ENCODE data around the gene PLEKHM3.
"Not testable (repeated sequence)": the region's sequence is repeated elsewhere in the genome, so short reads cannot be mapped to it uniquely, and the experiment has no call there.

PLEKHM3 gene

DNA sequence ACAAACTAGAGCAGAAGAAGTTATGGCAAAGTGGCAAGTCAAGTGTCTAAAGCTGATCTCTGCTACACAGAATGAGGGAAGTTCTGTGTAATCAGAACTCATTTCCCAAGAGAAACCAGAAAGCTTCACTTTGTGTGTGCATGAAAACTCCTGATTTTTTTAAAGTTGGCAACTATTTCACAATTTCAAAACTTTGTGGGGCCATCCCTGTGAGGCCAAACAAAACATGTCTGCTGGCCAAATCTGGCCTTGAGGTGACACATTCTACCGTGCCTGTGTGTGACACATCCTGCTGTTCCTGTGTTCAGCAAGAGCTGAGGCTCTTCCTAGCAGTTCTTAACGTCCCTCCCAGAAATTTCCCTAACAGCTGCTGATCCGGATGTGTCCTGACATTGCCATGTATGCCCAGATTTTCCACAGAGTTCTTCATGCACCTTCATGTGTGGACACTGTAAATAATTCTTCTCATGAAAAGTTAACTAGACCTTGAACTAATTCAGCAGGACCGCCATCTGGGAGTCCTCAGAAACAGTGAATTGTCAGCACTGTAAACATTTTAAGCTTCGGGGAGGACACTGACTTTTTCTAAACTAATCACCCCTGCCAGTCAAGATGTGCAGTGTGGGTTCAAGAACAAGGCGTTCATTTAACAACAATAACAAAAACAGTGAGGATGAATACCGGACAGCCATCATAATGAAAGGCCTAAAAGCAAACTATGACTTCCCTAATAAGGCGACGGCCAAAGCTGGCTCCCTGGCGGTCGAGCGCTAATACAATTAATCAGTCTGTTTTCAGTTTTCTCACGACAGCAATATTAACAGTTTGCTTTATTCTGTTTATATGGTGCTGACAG, 99.0 kb downstream of the PLEKHM3 start:
- DNase-seq (ENCODE audit: low read depth in 2 of 2), result peak in 1 of 2 experiments; percentile 8

DNA sequence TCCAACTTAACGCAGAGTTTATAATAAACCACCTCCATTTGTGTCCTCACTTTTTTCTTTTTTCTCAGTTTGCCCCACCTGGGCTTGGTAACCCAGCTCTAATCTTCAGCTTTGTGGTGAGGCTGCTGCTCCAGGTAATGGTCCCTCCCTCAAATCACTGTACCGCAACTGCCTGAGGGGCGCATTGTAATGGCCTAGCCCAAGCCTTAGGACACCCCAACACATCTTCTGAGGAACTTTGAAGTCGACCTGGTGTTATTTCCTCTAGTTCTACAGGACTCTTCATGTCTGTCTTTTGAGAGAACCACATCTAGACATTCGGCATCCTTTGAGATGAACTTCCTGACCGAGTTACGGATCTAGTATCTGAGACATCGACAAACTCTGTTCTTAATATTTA, 99.7 kb downstream of the PLEKHM3 start:
- DNase-seq (ENCODE audit: low read depth in 2 of 2), result no peak

DNA sequence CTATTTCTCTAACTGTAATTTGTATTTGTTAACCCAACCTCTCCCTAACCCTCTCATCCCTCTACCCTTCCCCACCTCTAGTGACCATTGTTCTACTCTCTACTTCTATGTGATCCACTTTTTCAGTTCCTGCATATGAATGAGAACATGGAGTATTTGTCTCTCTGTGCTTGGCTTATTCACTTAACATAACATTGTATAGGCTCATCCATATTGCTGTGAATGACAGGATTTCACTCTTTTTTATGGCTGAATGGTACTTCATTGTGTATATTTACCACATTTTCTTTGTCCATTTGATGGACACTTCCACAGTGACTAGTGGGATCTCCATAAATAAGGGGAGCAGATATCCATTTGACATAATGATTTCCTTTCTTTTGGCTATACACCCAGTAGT, 103.7 kb downstream of the PLEKHM3 start:
- DNase-seq (ENCODE audit: low read depth in 2 of 2), result no peak

DNA sequence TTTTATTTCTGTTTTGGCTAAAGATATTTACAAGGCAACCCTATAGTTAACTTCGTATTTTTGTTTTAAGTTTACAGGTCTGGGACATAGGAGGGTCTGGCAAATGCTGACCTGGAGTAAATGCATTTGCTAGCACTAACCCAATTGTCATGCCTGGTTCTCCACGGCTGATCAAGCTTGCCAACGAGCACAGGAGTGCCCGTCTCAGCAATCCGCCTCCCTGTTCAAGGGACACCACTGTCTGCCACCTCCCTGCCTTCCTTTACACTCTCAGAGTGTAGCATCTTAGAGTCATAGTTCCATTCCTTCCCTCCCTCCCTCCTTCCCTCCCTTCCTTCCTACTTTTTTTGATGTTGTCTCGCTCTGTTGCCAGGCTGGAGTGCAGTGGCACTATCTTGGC, 104.6 kb downstream of the PLEKHM3 start:
- DNase-seq (ENCODE audit: low read depth in 2 of 2), result no peak

DNA sequence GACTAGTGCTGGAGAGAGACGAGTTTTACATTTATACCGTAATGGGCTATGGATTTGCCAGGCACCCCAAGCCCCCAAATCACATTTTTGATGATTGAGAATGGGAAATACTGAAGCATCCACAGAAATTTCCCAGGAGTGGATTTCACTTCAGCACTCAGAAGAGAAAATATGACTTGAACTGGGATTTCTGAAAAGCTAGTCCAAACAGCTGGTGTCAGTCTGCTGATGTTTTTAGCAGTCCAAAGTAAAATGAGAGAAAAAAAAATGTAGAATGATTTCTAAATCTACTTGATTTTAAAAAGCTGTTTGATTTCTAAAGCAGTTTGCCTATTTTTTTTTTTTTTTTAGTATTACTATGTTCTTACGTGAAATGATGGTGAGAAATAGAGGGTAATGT, 105.0 kb downstream of the PLEKHM3 start:
- DNase-seq (ENCODE audit: low read depth in 2 of 2), result no peak

DNA sequence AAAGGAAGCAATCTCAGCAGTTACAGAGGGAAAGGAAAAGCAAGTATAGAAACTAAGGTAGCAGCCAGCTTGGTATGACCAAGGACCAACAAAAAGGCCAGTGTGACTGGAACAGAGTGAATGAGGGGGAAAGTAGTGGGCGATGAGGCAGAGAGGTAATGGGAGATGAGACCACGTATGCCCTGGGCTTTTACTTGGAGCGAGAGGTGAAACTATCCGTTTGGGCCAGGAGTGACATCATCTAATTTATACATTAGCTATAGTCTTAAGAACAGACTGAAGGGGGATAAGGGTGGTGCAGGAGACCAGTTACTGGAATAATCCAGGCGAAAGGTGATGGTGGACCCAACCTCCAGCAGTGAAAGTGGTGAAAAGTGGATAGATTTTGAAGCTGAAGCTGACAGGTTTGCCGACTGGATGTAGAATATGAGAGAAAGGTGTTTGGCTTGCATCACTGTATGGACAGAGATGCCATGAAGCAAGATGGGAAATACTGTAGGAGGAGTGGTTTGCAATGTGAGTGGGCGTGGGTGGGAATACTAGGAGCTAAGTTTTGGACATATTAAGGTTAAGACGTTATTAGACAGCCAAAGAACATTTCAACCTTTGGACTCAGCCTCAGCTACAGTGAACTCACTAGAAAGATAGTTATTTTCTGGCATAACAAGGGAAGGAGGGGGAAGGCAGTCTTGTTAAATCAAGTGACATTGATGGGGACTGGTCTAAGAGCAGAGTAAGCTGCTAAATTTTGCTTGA, 106.0 kb downstream of the PLEKHM3 start:
- DNase-seq (ENCODE audit: low read depth in 2 of 2), result no peak

DNA sequence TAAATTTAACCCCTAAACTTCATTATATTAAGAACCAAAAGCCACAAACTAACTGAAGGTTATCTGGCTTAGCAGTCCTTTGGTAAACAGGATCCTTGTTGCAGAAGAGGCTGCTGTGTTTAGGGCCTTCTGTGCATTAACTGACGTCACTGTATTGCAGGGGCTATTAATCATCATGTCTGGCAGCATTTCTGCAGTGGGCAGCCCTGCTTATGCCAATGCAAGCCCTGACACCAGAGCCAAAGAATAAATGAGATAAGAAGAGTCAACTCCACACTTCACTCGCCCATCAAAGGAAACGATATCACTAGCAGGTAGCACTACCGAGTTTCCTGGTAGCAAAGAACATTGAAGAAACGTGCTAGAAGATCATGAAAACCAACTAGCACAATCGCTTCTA, 110.6 kb downstream of the PLEKHM3 start:
- DNase-seq (ENCODE audit: low read depth in 2 of 2), result no peak

DNA sequence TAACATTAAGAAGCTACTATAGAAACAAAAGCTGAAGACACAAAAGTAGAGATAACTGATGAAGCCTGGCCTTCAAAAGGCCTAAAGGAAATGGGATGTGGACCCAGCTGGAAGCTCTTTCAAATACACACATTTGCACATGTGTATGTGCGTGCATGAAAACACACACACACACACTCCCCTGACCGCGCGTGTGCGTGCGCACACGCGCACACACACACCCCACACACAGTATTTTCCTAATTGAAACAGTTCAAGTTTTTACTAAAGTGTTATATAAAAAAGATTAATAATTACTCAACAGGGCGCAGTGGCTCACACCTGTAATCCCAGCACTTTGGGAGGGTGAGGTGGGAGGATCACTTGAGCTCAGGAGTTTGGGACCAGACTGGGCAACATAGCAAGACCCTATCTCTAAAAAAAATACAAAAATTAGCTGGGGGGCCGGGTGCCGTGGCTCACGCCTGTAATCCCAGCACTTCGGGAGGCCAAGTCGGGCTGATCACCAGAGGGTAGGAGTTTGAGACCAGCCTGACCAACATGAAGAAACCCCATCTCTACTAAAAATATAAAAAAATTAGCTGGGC, 111.5 kb downstream of the PLEKHM3 start:
- DNase-seq (ENCODE audit: low read depth in 2 of 2), result no peak

DNA sequence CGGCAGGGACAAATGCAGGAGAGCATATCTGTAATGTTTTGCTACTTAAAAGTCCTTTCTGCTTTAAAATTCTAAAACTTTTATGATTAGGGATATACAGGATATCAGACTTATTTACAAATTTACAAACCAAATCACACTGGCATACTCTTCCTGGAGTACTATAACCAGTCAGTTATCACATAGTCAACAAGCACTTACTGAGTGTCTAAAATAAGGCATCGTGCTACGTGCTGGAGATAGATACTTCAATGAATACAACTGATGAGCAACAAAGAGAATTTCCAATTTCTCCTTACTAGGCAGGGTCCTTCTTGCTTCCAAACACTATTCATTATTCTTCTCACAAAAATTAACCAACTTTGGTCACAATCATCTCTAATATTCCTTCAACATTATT, 113.5 kb downstream of the PLEKHM3 start:
- DNase-seq (ENCODE audit: low read depth in 2 of 2), result no peak

DNA sequence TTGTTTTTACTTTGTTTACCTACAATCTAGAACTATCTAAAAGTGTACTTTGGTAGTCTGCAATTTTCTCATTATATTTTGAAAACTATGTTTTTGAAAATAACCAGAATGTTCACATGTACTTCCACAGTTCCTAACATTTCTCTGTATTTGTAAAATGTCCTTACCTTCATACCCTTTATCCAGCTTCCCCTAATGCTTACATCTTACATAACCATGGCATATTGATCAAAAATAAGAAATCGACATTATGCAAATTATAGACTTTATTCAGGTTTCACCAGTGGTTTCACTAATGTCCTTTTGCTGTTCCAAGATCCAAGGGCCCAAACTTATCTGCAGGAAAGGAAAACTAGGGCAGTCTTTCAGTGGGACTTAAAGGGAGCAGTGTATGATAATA, 114.1 kb downstream of the PLEKHM3 start:
- DNase-seq (ENCODE audit: low read depth in 2 of 2), result no peak

DNA sequence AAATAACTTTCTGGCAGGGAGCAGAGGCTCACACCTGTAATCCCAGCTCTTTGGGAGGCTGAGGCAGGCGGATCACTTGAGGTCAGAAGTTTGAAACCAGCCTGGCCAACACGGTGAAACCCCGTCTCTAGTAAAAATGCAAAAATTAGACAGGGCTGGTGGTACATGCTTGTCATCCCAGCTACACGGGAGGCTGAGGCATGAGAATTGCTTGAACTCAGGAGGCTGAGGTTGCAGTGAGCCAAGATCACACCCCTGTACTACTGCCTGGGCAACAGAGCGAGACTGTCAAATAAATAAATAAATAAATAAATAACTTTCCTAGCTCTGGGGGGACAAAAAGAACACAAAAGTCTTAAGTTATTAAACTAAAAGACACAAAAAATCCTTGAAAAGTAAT, 118.8 kb downstream of the PLEKHM3 start:
- DNase-seq (ENCODE audit: low read depth in 2 of 2), result not testable (repeated sequence)

DNA sequence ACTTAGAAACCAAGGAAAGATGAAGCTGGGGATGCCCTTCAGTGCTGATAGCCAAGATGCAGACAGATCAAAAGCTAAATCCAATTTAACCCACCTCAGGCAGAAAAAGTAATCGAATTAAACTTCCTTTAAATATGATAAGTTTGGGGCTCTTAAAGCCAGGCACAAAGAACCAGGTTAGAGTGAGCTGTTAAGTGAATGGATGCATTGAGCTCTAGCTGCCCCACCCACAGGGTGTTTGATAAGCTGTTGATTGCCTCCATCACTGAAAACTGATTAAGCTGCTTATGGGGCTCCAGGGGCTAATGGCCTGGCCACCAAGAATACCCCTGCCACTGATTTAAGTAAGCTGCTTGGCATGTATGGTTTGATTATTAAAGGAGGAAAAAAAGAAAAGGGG, 119.8 kb downstream of the PLEKHM3 start:
- DNase-seq (ENCODE audit: low read depth in 2 of 2), result no peak

DNA sequence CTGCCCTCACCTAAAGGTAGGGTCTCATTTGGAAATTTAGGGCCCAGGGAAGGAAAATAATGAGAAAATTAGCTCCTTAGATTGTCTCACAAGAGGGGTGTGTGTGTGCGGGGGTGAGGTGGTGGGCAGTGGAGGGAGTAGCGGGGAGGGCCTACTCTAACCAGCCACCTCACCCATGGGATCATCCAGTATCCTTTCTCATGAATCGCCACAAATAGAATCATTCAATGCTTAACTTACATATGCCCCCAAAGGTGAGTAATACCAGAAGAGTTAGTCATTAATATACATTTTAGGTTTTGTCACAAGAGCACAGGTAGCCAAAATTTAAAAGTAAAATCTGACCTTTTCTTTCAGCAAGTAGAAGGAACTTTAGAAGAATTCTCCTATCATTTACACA, 122.1 kb downstream of the PLEKHM3 start:
- DNase-seq (ENCODE audit: low read depth in 2 of 2), result no peak

DNA sequence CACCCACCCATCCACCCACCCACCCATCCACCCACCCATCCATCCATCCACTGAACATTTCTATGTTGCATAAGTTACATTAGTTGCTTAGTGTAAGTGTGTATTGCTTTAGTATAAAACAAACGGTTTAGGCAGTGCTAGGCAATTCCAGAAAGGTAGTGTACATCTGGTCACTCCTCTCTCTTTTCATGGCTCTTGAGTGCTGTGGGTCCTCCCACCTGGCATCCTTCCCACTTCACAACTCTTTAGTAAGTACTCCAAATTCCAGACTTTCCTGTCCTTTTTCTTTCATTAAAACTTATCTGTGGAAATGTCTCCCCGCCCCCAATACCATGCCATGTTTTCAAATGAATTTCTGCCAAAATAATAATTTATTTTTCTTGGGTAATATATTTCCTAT, 122.5 kb downstream of the PLEKHM3 start:
- no peak for DNase-seq (ENCODE audit: low read depth in 2 of 2)

DNA sequence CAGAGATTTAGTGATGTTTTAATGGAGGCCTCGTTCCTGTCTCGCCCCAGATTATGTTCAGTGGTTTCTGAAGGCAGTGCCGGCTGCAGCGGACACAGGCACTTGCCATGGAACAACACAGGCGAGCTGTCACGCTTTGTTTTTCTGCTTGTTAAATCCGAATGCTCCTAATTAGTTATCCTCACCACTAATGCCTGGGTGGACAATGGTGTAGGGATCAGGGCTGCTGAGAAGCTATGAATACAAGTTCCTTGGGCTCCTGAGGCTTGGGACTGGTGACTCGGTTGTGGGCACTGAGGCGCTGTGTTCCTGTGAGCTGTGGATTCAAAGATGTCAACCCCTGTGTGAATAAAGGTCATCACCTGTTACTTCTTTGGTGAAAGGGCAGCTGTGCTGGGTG, 123.5 kb downstream of the PLEKHM3 start:
- no peak for DNase-seq (ENCODE audit: low read depth in 2 of 2)

DNA sequence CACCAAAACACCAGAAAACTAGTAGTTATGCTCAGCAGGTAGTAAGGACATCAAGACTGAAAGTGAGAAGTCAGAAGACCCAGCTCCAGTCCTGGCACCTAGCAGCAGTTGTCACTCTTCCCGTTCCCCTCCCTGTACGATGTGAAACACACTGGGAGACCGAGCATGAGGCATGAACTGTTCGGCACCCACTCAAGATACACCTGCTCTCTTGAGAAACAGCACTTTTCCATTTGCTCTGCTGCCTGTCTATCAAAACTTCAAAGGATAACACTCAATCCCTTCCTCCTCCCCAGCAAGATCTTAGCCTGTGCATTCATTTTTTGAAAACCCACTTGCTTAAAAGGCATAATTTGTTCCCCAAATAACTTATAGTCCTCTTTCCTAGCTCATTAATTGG, 123.9 kb downstream of the PLEKHM3 start:
- DNase-seq (ENCODE audit: low read depth in 2 of 2), result no peak

DNA sequence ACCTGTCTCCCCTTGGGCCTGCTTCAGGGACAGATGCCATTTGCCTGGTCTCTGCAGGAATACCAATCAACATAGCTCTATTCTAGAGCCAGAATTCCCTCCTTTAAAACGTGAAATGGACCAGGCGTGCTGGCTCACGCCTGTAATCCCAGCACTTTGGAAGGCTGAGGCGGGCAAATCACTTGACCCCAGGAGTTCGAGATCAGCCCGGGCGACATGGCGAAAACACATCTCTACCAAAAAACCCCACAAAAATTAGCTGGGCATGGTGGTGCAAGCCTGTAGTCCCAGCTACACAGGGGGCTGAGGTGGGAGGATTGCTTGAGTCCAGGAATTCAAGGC, 127.0 kb downstream of the PLEKHM3 start:
- DNase-seq (ENCODE audit: low read depth in 2 of 2), result no peak

DNA sequence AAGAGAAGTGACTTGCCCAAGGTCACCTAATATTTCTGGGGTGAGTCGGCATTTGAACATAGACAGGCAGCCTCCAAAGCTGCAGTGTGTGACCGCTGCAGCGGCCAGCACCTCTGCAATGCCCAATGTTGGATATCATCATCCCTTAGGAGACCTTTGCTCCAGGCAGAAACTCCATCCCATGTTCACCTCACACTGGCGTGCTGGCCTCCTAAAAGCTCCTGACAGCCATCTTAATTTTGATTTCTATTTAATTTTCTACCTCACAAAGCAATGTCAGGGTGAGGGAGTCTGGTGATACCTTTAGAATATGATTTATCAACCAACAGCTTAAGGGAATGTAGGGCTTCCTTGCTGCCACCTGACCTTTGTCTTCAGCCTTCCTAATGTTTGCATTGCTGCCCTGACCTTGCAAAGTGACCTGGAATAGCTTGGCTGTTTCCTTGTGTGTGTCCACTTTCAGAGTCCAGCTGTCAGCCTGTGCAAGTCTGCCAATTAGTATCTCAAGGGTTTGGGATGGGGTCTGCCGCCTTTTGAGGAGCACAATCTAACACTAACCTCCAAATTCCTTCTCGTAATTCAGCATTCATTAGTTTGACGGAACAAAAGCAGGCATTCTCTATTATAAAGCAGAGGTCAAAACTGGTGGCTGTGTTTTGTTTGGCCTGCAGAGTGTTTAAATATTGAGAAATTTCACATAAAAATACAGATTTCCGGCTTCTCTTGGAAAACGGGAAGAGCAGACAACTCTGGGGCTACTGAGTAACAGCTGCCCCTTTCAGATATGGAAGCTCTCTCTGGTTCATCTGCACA, 127.6 kb downstream of the PLEKHM3 start:
- DNase-seq (ENCODE audit: low read depth in 2 of 2), result no peak

DNA sequence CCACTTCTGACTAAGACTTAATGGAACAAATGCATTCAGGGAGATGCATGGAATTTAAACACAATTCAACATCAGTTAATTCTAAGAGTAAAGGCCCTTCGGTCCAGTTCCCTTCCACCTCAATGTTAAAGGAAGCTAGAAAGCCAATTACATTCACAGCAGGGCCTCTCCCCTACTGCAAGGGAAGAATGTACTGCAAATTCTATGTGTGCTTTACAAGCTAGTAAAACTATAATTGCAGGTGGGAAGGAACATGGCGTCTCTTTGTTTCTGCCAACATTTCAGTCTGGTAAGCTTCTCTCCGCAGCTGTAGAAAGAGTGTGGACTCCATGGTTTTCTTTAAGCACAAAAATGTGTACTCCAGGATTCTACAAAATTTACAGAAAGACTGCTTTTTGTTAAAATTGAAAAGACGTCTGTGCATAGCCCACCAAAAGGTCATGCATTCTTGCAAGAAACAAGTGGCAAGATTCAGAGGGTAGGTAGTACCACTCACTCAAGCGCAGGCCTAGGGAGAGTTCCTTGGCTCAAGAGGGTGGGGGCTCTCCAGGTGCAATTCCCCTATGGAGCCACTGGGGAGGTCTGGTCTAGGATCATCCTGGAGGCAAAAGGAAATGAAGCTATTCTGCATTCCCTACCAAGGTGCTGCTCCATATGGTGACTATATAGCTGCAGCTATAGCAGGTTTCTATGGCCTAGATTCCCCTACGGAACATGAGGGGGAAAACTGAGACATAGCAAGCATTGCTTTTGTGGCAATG, 128.6 kb downstream of the PLEKHM3 start:
- no peak for DNase-seq (ENCODE audit: low read depth in 2 of 2)

DNA sequence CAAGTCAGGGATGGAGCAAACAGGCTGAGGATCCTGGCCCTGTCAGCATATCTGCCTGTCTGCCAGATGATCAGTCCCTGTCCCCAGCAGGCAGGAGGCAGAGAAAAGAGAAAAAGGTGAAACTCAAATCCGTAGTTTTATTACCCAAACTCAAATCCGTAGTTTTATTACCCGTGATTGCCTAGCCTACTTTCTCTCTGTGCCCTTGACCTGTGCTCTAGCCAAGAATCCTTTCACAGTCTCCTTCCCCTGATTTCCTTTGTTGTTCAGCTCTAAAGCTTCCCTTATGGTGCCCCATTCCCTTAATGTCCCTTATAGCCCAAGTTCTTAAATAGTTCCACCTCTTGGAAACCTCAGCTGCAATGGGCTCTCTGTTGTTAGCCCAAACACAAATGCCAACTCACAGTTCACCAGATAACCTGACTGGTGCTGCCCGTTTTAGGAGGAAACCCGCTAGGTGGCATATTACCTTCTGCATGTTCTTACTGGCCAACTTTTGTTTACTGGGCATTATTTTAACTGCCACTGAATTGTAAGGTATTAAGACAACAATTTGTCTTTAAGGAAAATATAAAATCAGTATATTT, 130.0 kb downstream of the PLEKHM3 start:
- no peak for DNase-seq (ENCODE audit: low read depth in 2 of 2)

All from fibroblast of skin of left quadriceps (primary cell).